ENCODE measurements around the gene RPTOR. TPM values are rescaled to one million over a fixed set of nuclear protein-coding genes. Genes with fewer than 3 reads are reported as not detected.
"Not testable (repeated sequence)": the region's sequence is repeated elsewhere in the genome, so short reads cannot be mapped to it uniquely, and the experiment has no call there.

Gene RPTOR
- total RNA-seq, 2 experiments from 2014 or later: 43.6 to 47.2 TPM

DNA sequence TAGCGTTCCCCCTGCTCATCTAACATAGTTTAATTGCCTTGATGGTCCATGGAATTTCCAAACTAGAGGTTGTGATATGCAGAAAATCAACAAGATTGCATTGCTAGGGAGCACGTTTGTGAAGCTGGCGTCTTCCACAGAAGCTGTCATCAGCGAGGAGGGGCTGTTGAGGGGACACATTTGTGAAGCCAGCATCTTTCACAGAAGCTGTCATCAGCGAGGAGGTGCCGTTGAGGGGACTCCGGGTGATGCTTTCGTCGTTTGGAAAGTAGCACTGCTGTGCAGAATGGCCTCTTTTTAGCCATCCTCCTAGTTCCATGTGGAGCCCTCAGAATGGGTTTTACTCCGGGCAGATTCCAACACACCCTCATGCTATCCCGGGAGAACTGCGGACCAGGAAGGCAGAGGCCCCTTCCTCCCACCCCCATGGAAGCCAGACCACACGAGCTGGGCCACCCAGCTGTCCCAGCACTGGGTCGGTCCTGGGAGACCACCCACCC lies 327.4 kb downstream of the RPTOR start:
- Mint-ChIP-seq H3K4me1 (peaks cover 56% of the 10 kb centered on the region), H3K27ac (peak overlapping the region; percentile 85), H3K4me3 (peak overlapping the region; percentile 60), H3K36me3 (peaks cover 33% of the 10 kb centered on the region), H3K9me3 (peaks cover 3% of the 10 kb centered on the region), H3K27me3 (no peaks in the 10 kb centered on the region)
- DNase-seq: no peak

DNA sequence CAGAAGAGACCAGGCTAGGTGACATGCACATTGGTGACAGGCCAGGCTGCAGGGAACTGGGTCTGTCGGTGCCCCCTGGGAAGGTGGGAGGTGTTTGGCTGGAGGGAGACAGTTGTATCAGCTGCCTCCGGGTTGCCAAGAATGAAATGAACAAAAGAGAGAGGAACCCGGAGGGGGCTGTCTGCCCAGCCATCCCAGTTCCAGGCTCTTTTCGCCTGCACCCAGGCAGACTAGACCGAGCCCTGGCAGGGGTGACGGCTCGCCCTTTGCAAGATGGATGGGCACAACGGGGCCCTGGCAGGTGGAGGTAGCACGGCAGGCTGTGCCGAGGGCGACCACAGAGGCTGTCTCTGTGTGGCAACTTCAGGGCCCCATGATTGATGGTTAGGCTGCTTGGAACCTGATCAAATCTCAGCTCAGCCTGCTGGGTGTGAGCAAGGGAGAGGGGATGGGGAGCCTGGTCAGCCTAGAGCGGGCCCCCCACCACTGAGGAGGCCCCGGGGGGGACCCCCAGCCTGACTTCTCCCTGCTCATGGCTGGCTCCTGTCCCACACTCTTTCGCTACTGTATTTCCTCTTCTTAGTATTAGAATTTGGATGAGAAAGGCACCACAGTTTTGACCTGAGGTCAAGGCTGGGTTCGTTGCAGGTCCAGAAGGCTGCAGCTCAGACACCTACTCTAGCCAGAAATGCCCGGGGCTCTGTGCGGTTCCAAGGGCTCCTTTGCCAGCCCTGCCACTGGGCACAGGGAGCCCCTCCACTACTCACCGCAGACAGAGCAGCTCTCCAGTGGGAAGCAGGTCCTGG lies 328.1 kb downstream of the RPTOR start:
- H3K4me3 Mint-ChIP-seq: no peak overlapping the region
- peaks cover 59% of the 10 kb centered on the region for H3K4me1 Mint-ChIP-seq
- H3K27me3 Mint-ChIP-seq: no peaks in the 10 kb centered on the region
- no peak for DNase-seq
- peaks cover 4% of the 10 kb centered on the region for H3K9me3 Mint-ChIP-seq
- H3K36me3 Mint-ChIP-seq: peaks cover 34% of the 10 kb centered on the region
- H3K27ac Mint-ChIP-seq: peak overlapping the region; percentile 85

- no peaks in the 10 kb centered on the region for H3K27me3 Mint-ChIP-seq
- H3K4me1 Mint-ChIP-seq: peaks cover 59% of the 10 kb centered on the region
- no peak overlapping the region for H3K4me3 Mint-ChIP-seq
- H3K36me3 Mint-ChIP-seq: peaks cover 31% of the 10 kb centered on the region
- peaks cover 4% of the 10 kb centered on the region for H3K9me3 Mint-ChIP-seq
- H3K27ac Mint-ChIP-seq: no peak overlapping the region
- no peak for DNase-seq
Observed at GRCh38 chr17:80873307-80873951, 328.8 kb downstream of the RPTOR start.

DNA sequence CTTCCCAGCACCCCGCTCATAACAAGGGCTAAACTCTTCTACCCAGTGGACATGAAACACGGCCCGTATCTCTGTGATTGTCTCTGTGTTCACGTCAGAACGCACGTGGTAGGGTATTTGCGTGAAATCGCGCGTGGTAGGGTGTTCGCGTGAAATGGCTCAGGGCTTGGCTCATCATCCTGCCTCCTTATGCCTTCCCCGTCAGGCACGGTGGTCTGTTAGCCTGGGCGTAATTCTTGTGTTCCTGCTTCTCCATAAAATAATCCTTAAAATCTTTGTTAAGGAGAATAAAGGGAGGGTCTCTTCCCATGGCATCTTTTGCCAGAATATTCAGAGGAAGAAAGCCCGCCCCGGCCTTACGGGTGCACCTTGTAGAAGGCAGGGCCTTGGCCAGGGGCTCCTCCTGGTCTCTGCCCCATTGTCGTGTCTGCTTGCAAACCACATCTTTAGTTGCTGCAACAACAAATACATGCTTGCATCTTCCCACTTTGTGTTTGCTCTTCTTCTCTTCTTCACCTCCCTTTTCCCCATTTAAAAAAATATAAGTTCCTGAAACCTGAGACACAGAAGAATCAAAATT lies 330.3 kb downstream of the RPTOR start:
- H3K4me1 Mint-ChIP-seq: peaks cover 58% of the 10 kb centered on the region
- H3K9me3 Mint-ChIP-seq: peaks cover 4% of the 10 kb centered on the region
- H3K27ac Mint-ChIP-seq: peak overlapping the region; percentile 36
- no peak overlapping the region for H3K4me3 Mint-ChIP-seq
- peaks cover 35% of the 10 kb centered on the region for H3K36me3 Mint-ChIP-seq
- no peak for DNase-seq
- no peaks in the 10 kb centered on the region for H3K27me3 Mint-ChIP-seq

DNA sequence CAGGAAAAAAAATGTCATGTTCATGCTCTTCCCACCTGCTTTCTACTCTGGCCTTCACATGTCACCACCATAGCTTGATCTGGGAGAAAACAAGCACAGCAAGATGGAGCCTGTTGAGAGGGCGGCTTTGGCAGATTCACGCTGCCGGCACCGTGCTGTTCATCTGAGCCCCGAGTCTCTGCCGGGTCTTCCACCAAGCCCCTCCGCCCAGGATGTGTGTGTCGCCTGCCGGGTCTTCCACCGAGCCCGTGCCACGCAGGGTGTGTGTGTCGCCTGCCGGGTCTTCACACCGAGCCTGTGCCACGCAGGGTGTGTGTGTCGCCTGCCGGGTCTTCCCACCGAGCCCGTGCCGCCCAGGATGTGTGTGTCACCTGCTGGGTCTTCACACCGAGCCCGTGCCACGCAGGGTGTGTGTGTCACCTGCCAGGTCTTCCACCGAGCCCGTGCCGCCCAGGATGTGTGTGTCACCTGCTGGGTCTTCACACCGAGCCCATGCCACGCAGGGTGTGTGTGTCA lies 330.9 kb downstream of the RPTOR start:
- not testable (repeated sequence) for H3K27me3 Mint-ChIP-seq
- peak overlapping the region; percentile 36 for H3K27ac Mint-ChIP-seq

GRCh38 chr17:80876456-80876949 lies 331.9 kb downstream of the RPTOR start:
- H3K36me3 Mint-ChIP-seq: peaks cover 41% of the 10 kb centered on the region
- H3K4me1 Mint-ChIP-seq: peaks cover 46% of the 10 kb centered on the region
- DNase-seq, H3K27me3 Mint-ChIP-seq, H3K9me3 Mint-ChIP-seq: not testable (repeated sequence)
- H3K27ac Mint-ChIP-seq: peak overlapping the region; percentile 97
- H3K4me3 Mint-ChIP-seq: peak overlapping the region; percentile 69

More for the DNA sequence above, 330.9 kb downstream of the RPTOR start:
- DNase-seq, H3K9me3 Mint-ChIP-seq, H3K4me3 Mint-ChIP-seq: not testable (repeated sequence)
- Mint-ChIP-seq H3K4me1 (peaks cover 55% of the 10 kb centered on the region), H3K36me3 (peaks cover 39% of the 10 kb centered on the region)

DNA sequence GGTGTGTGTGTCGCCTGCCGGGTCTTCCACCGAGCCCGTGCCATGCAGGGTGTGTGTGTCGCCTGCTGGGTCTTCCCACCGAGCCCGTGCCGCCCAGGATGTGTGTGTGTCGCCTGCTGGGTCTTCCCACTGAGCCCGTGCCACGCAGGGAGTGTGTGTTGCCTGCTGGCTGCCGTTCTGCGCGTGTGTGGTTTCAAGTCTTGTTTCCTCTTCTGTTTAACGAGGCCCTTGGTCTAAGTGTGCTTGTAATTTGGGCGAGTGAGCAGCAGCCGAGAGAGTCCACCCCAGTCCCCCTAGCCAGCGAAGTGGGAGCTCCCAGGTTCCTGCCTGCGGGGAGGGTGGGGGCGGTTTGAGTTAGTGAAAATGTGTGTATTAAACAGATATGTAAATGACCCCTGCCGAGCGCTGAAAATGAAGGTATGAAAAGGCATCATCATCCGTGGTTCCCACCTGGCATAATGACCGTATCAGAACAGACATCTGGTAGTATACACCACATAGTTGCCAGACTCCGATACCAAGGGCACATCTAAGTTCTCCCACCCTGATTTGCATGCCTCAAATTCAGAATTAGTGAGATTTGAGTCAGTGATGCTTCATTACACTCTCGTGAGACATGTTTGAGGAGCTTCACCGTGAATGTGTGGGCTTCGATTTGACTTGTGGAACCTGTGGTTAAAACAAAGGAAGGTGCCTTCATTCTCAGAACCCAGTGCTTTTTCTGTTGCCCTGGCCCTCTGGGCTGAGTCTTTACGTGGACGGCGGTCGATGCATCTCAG lies 332.5 kb downstream of the RPTOR start:
- H3K4me1 Mint-ChIP-seq: peaks cover 40% of the 10 kb centered on the region

DNA sequence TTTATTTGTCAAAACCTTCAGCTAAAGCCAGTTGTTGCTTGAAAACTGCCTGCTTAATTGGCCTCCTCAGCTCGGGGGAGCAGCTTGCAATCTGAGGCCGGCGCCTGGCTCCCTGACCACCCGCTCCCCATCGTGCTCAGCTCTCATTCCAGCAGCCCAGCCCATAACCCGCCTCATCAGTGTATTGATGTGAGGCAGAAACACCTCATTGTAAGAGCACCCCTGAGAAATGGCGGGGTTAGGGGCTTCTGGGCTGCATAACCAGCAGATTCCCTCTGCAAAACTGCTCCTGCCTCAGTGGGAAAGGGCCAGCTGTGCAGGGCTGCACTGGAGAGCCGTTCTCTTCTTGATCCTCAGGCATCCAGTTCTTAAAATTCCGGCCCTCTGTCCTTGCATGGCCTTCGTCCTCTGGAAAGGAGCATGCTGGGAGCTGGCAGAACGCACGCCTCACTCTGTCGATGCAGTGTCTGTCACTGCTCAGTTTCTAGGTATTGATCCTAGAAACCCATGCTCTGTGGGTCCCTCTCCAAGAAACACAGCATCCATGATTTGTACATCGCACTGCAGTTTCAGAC lies 333.2 kb downstream of the RPTOR start:
- peak overlapping the region; percentile 48 for H3K4me3 Mint-ChIP-seq

More for the DNA sequence above, 332.5 kb downstream of the RPTOR start:
- Mint-ChIP-seq H3K9me3 (peaks cover 4% of the 10 kb centered on the region), H3K36me3 (peaks cover 45% of the 10 kb centered on the region), H3K27ac (peak overlapping the region; percentile 97), H3K4me3 (peak overlapping the region; percentile 69), H3K27me3 (no peaks in the 10 kb centered on the region)
- DNase-seq: peak; percentile 73

DNA sequence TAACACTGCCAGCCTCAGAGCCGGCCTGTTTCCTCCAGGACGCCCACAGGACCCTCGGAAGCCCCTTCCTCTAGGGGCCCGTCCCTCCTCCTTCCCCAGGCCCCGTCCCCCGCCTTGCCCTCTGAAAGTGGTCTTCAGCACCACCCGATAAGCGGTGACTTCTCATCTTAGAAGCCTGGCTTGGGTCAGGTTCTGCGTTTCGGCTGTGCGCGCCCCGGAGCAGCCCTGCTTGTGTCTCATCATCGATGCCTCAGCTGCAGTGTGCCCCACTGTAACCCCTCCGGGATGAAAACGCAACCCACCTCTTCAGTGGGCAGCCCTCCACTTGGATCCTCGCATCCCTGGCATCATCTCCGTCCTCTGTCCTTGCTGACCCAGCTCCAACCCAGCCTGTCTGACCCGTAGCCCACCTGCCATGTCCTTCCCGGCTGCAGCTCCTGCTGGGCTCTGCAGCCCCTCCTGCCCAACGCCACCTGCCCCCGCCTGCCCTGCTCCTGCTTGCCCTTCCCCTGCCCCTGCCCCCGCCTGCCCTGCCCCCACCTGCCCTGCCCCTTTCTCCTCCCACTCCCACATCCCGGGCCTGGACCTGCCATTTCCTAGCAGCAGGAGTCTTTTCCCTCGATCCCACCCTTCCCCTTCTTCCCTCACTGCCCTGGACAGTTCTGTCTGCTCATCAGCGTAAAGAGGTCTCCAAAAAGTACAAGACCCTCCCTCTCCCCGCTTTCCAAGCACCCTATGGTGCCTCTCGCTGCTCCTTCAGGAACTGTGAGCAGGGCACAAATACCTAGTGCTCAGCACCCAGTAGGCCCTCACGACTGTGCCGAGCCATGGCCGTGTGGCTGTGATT lies 334.5 kb downstream of the RPTOR start:
- no peak for DNase-seq
- Mint-ChIP-seq H3K36me3 (peaks cover 45% of the 10 kb centered on the region), H3K27ac (peak overlapping the region; percentile 97), H3K4me1 (peaks cover 29% of the 10 kb centered on the region), H3K27me3 (no peaks in the 10 kb centered on the region), H3K9me3 (peaks cover 4% of the 10 kb centered on the region), H3K4me3 (no peak overlapping the region)

More for the DNA sequence above, 333.2 kb downstream of the RPTOR start:
- Mint-ChIP-seq H3K27me3 (no peaks in the 10 kb centered on the region), H3K27ac (peak overlapping the region; percentile 97), H3K4me1 (peaks cover 35% of the 10 kb centered on the region), H3K9me3 (peaks cover 4% of the 10 kb centered on the region), H3K36me3 (peaks cover 48% of the 10 kb centered on the region)
- DNase-seq: no peak

DNA sequence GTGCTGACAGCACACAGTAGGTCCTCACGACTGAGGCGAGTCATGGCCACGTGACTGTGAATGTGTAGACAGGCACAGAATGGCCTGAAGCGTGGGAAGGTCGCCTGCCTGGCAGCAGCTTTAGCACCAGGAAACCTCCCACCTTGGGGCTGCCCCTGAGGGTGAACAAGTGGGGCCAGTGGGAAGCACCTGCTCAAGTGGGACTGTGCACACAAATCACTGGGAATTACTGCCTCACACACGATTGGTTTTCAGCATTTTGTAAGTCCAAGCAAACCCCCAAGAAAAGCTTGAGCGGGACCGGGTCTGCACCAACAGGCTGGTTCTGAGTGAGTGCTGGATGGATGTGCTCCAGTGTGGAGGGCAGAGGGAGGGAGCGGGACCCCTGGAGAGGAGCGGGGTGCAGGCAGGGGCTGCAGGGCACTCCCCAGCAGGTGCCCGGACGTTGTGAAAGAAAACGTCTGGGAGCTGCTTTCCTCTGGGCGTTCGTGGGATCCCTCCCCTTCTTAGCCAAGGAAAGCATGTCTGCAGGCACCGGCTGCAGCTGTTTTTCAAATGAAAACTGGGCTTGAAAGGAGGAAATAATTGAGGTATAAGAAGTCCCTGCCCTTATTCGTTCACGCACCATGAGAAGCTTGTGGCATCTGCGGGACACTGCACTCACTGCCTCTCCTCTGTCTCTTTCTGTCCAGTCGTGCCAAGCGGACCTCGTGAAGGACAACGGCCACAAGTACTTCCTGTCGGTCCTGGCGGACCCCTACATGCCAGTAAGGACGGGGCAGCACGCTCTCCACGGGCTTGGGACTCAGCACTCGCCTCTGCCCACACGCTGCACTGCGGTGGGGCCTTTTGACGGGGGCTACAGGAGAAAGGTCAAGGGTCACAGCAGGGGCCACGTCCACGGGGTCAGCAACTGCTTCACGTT lies 335.3 kb downstream of the RPTOR start:
- Mint-ChIP-seq H3K27me3 (no peaks in the 10 kb centered on the region), H3K9me3 (peaks cover 4% of the 10 kb centered on the region), H3K27ac (peak overlapping the region; percentile 76), H3K36me3 (peaks cover 46% of the 10 kb centered on the region), H3K4me1 (peaks cover 29% of the 10 kb centered on the region), H3K4me3 (no peak overlapping the region)
- DNase-seq: no peak

DNA sequence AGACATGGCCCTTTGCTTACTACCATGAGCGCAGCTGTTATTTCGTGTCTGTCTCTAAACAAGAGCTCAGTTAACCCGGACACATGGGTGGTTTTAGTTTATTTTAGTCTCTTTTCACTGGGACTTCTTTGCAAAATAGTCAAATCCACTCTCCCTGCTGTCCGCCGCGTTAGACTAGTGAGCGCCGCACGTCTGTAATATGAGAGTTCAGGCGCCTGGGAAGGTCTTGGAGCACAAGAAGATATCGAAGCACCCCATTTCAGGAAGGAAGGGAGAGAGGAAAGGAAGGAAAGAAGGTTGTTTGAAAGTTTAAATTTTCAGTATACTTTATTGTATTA lies 336.0 kb downstream of the RPTOR start:
- Mint-ChIP-seq H3K27ac (no peak overlapping the region), H3K27me3 (no peaks in the 10 kb centered on the region), H3K36me3 (peaks cover 41% of the 10 kb centered on the region), H3K4me1 (peaks cover 26% of the 10 kb centered on the region), H3K4me3 (no peak overlapping the region), H3K9me3 (peaks cover 4% of the 10 kb centered on the region)
- no peak for DNase-seq

DNA sequence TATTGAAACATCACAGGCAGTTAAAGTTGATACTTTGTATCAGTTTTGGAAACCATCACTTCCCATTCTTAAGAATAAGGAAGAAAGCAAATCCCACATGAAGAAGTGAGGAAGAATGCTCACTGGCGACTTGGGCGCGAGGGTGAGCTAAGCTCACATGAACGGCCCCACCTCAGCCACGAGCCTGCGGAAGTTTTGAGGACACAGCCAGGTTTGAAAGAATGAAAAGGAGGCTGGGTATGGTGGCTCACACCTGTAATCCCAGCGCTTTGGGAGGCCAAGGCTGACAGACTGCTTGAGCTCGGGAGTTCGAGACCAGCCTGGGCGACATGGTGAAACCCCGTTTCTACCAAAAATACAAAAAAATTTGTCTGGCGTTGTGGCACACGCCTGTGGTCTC lies 336.7 kb downstream of the RPTOR start:
- Mint-ChIP-seq H3K9me3 (peaks cover 4% of the 10 kb centered on the region), H3K4me1 (peaks cover 26% of the 10 kb centered on the region), H3K27me3 (no peaks in the 10 kb centered on the region), H3K36me3 (peaks cover 44% of the 10 kb centered on the region), H3K27ac (no peak overlapping the region), H3K4me3 (no peak overlapping the region)
- DNase-seq: no peak

- Mint-ChIP-seq H3K27ac (no peak overlapping the region), H3K9me3 (no peaks in the 10 kb centered on the region), H3K36me3 (peaks cover 36% of the 10 kb centered on the region), H3K27me3 (no peaks in the 10 kb centered on the region), H3K4me1 (peaks cover 19% of the 10 kb centered on the region), H3K4me3 (no peak overlapping the region)
- no peak for DNase-seq
Observed at GRCh38 chr17:80882323-80882722, 337.7 kb downstream of the RPTOR start.

Measured in activated naive CD8-positive, alpha-beta T cell treated with anti-CD3 and anti-CD28 coated beads for 36 hours (primary cell).